A549 treated with DMSO at 1 μM for 4 hours (cell line): ENCODE data around the gene HMGCS1. TPM values are rescaled to one million over a fixed set of nuclear protein-coding genes. Genes with fewer than 3 reads are reported as not detected.

Source experiments
- total RNA-seq: library from RNA; stranded (reverse); fragments of 200-300 nt; extraction: Qiagen RNA extraction; gene quantifications from 5 replicates; pipeline ENCODE4 v1.2.3, GENCODE V29; 2022; ENCODE audit warnings: low read depth

HMGCS1 gene
- total RNA-seq, result 48.7 to 63.3 TPM (median 58.5 TPM) in 5 replicates

DNA sequence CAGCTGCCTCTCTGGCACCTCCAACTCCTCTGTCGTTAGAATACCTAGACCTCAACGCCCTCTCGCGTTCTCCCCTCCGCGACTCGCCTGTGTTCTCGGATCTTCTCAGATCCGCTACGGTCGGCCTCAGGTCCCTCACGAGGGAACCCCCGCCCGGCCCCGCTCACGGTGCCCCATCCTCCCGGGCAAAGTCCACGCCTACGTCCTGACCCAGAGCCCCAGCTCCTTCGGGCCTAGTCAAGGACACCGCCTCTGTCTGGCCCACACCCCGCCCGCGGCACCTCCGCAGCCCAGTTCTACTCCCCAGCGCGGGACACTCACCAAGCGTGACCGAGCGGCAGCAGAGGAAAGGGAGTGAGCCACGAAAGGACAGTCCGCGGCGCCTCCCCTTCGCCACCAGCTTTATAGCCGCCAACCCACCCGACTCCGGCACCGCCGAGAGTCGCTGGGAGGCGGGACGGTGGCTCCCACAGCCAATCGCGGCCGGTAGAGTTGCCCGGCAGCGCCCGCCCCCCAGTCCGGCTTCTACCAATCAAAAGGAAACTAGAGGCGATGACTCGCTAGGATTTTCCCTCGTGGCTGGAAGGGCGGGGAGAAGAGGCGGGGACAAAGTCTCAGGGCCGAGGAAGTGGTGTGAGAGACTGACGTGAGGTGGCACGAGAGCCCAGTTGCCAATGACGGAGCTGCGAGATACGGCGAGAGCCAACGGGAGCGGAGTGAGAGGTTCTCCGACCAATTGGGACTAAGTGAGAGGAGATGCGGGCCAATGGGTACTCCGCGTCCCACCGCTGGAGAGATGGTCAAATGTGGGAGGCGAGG lies at the start of gene HMGCS1:
Gene HMGCS1, minus strand, starts transcription at position 378 of the 819 bp plus-strand sequence. CDS start 14,447 bp downstream, outside the sequence.

Other genes starting within 250 kb of the HMGCS1 start
- gene ZNF131, start 192.5 kb downstream of the HMGCS1 start, total RNA-seq, result 21.1 to 28.1 TPM (median 23.2 TPM) in 5 replicates
- 0.07 to 0.36 TPM (median 0.21 TPM) in 5 replicates for gene NIM1K, start 121.2 kb downstream of the HMGCS1 start, total RNA-seq
- 0.06 to 0.31 TPM (median 0.13 TPM) in 5 replicates for gene CCL28, start 99.0 kb upstream of the HMGCS1 start, total RNA-seq
- gene TMEM267, start 170.5 kb upstream of the HMGCS1 start, total RNA-seq, result 18.3 to 27.1 TPM (median 23.1 TPM) in 5 replicates
- 4.3 to 5.6 TPM (median 4.9 TPM) in 5 replicates for gene C5orf34, start 201.7 kb upstream of the HMGCS1 start, total RNA-seq
- 103 to 125 TPM (median 113 TPM) in 5 replicates for gene PAIP1, start 243.7 kb upstream of the HMGCS1 start, total RNA-seq